ENCODE data around the gene ADCY10.
"Not testable (repeated sequence)": the region's sequence is repeated elsewhere in the genome, so short reads cannot be mapped to it uniquely, and the experiment has no call there.

ADCY10 gene

DNA sequence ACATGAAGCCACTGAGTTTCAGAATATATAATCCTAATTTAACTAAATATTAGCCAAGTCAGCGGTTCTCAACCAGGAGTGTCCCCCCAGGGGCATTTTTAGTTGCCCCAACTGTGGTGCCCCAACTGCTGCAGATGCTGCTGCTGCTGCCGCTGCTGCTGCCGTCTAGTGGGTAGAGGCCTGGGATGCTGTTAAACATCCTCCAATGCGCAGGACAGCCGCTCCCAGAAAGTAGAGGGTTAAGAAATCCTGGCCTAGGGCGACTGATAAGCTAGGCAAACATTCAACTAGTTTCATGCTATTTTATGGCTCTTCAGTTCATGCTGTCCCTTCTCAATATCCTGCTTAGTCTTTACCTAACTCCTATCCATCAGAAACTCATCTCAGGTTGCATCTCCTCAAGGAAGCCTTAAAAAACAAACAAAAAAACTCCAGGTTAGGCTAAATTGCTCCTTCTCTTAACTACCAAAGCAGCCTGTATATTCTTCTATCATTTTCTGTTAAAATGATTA, 12.6 kb upstream of the ADCY10 start:
- no peak for DNase-seq

DNA sequence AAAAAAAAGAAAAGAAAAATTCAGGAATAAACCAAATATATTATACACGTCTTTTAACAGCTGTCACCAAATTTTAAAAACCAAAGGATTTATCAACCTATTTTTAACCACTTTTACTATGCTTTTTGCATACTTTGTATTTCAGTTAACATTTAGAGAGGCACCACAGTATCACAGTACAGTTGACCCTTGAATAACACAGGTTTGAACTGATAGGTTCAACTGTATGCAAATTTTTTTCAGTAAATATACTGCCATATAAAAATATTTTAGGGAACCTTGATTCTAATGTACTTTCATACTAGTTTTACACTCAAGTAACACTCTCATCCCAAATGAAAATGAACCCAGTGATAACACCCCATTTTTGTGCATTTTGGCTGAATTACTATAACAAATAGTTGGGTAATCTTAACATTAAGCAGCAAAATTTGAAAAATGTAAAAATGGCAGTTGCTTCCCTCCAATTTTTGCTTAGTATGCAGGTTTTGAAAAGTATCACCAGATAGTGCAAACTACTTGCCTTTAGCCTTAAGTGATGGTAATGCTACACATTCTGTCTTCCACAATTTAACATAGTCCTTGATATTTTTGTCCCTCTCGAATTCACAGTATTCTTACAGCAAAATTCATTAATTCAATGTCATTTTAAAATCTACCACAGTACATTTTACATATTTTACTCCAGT, 10.8 kb upstream of the ADCY10 start:
- DNase-seq, result no peak

DNA sequence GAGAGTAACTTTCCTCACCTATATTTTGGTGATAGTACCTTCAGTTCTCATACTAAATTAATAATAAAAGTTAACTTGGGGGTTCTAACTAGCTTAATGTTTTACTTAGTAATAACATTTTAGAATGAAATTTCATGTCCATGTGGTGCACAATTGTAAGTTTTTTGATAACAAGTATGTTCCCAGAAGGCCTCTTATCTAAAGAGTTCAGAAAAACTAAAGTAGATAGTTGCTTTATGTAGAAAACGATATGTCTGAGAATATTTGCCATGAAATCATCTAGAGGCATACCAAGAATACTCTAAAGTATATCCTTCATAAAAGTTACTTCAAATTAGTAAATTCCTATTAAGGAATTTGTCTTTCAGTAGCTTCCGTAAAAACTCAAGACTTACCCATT, 10.2 kb upstream of the ADCY10 start:
- DNase-seq, result no peak

DNA sequence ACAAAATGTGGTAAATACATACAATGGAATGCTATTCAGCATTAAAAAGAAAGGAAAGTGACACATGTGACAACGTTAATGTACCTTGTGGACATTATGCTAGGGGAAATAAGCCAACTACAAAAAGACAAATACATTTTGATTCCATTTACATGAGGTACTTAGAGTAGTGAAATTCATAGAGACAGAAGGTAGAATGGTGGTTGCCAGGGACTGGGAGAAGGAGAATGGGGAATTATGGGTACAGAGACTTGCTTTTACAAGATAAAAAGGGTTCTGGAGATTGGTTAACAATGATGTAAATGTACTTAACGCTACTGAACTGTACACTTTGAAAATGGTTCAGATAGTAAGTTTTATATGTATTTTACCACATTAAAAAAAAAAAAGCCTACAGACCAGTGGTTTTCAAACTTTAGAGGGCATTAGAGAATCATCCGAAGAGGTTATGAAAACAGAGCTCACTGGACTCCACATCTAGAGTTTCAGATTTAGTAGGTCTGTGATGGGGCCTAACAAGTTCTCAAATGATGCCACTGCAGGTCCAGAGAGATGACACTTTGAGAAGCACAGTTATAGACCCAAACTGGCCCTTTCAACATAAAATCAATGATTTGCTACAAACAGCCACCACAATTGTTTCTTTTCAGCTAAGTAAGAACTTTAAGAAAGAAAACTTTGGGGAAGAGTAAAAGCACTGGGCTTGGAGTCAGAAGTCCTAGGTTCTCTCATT, 9.6 kb upstream of the ADCY10 start:
- DNase-seq, result no peak

DNA sequence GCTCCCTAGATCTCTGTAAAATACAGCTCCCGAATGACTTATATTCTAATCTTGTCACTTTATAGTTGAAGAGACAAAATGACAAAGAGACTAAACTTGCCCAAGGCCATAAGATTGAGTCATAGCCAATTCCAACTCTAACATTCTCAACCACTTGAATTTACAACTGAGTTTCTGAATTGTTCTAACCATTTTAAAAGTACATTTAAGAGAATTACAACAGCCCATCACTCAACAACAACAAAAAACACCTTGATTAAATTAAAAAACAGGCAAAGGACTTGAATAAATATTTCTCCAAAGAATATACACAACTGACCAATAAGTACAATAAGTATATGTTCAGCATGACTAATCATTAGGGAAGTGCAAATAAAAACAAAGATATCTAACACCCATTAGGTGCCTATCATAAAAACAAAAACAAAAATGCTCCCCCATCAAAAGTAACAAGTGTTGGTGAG, 8.7 kb upstream of the ADCY10 start:
- DNase-seq, result no peak

DNA sequence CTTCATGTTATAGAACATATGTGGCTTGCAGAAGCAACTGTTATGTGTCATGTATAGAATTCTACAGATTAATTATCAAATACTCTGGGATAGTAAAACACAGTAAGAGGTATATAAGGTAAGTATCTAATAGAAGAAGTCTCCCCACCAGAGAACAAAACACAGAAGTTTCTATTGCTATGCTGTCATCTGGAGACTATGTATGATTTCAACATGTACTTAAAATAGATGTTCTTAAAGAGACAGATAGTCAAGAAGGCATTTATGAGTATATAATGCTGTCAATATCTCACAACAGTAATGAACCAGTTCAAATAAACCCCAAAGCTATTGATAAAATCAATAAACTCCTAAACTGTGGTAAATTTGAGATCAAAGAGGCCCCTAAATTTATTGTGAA, 8.1 kb upstream of the ADCY10 start:
- no peak for DNase-seq

DNA sequence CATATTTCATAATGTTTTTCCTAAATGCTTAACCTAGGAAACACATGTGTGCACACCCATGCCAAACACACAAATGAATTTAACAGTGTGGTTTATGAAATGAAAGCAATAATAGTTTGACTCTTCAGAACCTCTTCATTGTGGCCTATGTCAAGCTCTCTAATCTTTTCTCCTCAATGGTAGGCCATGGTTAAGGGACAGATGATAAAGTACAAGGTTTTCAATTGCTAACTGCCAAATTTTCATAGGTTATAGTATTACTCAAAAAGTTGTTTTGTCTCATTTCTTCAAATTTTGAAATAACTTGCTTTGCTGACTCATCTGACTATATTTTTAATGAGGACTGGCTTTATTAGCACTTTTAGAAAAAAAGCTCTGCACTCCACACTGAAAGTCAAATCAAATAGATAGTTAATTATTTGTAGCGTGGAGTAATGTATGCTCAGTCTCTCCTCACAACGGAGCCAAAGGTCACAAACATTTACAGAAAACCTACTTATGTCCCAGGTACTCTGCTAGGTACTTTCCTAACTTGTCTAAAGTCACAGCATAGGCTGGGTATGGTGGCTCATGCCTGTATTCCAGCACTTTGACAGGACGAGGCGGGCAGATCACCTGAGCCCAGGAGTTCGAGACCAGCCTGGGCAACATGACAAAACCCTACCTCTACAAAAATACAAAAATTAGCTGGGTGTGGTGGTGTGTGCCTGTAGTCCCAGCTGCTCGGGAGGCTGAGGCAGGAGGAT, 3.0 kb upstream of the ADCY10 start:
- no peak for DNase-seq

DNA sequence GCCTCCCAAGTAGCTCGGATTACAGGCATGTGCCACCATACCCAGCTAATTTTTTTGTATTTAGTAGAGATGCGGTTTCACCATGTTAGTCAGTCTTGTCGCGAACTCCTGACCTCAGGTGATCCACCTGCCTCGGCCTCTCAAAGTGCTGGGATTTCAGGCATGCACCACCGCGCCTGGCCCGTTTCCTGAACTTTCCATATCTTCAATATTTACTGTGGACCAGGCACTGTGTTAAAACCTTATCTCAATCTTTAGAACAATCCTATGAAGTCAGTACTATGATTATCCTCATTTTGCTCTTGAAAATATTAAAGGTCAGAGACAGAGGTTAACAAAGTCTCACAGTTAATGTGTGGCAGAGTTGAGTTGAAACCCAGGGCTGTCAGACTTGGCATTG, 1.6 kb upstream of the ADCY10 start:
- DNase-seq, result no peak

DNA sequence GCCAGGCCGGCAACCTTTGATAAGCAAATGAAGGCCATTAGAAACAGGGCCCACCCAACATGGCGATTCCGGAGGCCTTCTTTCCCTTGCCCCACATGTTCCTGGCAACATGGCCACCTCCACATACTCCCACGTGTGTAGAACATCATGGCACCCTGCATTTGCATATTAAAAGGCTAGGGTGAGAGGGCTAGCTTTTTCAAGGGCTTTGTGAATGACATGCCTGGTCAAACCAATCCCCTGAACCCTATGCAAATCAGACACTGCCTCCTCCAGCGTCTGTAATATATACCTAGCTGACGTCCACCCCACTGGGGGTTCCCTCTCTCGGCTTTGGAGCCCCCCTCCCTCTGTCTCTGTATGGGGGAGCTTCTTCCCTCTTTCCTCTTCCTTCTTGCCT, 1.6 kb downstream of the ADCY10 start:
- no peak for DNase-seq

DNA sequence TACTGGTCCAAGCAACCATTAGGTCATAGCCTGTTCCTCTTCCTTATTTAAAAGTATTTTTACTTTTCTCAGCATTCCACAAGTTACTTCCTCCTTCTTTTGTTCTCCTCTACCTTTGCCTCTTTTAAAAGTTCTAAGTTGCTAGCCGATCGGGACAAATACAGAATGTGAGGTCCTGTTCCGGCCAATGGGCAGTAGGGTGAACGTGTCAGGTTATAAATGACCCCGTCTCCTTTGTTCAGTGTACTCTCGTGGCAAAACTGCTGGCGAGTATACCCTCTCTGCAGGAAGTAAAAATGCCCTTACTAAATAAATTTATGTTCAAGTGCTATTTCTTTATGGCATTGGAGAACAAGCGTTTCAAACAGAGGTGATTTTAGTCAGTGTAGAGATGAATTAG, 2.5 kb downstream of the ADCY10 start:
- DNase-seq, result no peak

DNA sequence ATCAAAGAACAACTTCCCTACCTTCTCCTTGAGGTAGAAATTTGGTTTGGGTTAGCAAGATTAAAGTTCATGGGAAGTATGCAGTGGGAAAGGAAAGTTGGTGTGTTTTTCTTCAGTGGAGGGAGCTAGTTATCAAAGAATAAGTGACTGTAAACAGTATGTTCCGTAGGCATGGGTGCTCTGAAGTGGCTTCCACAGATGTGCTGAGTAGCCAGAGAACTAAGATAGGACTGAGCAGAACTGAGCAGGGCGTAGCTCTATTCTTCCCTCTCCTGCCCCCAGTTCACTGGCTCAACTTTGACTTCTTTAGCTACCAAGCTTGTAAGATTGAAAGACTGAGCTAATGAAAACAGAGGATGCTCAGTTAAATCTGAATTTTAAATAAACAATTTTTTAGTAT, 3.4 kb downstream of the ADCY10 start:
- no peak for DNase-seq

DNA sequence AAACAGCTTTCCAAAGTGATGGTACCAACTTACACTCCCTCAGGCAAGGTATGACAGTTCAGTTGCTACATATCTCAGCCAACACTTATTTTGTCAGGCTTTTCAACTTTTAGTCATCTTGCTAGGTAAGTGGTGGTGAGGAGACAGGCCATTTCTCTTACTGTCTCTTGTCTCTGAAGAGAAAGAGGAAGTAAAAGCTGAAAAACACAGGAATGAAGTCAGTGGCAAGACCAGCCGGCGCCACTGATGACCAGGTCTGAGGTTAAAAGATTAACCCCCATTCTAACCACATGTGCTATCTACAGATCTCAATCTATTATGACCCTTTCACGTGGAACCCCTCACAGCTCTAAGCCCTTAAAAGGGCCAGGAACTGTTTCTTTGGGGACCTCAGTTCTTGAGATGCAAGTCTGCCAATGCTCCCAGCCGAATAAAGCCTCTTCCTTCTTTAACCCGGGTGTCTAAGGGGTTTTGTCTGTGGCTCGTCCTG, 4.2 kb downstream of the ADCY10 start:
- DNase-seq, result no peak

DNA sequence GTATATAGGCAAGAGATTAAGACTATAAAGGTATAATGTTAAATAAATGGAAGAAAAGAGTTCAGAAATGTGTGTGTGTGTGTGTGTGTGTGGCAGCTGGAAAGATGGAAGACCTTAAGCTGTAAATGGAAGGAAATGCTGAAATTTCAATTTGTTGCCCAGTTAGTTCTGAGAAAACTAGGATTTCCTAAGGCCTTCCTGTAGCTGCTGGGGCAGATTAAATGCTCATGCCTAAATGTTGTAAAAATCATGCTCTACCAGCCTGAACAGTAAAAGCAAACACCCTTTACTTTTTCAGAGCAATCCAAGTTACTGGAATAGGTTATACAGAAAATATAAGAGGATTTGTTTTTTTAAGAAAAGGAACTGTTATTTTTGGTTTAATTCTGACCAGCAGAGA, 8.3 kb downstream of the ADCY10 start:
- DNase-seq, result no peak

DNA sequence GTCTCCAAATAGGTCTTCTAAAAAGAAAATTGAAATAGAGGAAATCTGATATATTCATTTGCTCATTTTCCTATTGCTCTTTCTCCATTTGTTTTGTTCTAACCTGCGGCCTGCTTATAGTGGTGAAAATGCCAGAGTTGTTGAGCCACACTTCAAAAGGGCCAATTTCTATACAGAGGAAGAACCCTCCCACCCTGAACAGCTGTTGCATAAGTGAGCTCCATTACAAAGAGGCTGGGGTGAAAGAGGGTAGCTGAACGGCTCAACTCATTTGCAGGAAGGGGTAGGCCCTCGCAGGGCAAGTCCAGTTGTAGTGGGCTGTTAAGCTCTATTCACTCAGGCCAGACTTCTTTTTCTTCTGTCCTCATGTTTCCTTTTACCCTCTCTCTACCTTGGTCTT, 8.8 kb downstream of the ADCY10 start:
- DNase-seq, result no peak

DNA sequence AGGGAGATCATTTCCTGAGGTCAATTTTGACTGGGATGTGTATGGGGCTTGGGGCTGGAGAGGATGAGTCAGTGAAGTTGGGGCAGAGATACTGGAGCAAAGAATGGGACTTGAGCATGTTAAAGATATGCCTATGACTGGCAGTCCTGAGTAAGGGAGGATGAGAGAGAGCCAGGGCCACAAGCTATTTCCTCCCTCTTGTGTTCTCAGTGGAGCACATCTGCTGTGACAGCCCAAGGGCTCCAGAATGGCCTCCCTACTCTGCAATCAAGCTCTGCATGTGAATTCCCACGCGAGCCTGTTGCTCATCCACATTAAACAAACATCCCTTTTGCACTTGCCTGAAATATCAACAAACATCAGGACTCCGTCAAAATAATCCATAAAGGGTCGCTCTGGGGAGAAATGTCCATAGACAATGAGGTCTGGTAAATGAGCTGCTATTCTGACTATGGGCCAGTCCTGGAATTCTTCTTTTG, 9.2 kb downstream of the ADCY10 start:
- DNase-seq, result no peak

DNA sequence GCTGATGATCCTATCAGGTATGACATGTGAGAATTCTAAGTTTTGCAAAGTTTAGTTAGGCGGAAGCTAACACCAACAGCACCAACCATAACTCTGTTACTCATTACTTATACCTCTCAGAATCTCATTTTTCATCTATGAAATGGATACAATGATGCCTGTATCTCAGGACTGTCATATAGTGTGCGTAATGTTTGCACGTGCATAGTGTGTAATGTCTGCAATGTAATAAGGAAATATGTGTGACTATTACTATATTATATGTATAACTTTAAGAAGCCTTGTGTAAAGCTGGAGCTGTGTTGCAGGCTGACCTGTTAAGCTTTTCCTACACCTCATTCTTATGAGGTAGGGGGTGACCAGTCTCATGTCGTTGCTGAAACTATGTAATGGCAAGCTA, 13.0 kb downstream of the ADCY10 start:
- no peak for DNase-seq

DNA sequence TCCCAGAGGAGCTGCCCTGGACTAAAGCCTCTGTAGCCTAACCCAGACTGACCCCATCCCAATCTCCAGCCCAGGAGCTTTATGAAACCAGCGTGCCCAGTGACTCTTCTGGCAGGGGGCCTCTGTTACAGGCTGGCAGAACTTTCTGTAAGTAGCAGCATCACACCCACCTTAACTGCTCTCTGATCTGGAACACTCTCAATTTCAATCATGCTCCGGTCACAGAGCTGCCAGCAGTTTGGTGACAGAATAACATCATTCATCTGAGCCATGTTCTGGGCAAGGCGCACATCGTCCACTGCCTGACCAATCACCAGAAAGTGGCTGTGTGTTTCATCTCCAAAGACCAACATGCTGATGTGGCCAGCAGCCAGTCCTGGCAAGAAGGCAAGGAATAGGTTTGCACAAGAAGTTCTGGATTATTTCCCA, 14.7 kb downstream of the ADCY10 start:
- no peak for DNase-seq

DNA sequence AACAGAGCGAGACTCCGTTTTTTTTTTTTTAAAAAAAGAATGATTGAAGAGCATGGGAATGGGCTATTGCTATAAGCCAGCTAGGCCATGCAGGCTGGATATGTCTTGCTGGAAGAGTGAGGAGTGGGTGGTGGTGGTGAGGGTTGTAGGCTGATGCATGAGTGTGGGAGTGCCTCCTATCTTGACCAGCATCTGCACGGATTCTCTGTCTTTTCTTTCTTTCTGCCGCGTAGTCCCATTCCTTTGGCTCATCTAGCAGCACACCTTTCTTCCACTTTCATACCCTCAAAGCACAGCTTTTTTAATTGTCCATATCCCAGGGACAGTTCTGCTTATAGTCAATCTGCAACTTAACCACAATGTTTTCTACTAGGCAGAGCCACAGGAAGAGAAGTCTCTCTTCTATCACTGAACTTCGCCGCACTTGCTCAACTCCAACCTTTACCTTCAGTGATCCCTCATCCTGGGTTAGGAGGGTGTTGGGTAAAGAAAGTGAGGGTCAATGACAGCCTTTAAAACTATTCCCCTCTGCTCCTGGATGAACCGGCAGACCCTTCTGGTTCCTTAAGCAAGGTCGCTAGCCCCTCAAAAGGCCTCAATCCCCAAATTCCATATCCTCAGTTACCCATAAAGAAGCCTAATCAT, 15.2 kb downstream of the ADCY10 start:
- no peak for DNase-seq

DNA sequence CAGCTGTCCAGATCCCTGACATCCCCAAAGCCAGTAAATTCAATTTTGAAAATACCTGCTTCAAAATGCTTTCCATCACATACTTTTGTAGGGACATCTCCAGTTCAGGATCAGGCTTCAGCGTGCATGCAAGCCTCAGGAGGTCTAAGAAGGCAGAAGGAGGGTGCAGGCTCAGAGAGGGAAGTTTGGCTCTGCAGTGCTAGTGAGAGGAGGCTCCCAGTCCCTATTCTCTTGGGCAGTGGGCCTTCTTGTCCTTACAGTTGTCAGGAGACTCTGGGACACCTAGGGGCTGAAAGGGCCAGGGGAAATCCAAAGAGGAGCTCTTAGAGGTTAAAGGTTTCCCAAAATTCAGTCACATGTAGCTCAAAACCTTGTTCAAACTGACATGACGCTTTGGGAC, 20.1 kb downstream of the ADCY10 start:
- DNase-seq, result no peak

DNA sequence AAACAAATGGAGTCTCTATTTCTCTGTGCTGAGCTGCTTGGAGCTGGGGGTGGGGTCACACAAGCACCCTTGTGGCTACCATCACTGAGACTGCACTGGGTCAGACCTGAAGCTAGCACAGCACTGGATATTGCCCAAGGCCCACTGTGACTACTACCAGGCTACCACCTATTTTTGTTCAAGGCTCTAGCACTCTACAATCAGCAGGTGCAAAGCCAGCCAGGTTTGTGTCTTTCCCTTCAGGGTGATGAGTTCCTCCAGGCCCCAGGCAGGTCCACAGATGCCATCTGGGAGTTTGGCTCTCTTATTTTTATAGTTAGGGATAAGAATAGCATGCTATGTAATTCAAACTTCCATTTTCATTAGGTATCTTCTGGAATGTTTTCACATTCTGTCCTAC, 23.5 kb downstream of the ADCY10 start:
- DNase-seq, result no peak

DNA sequence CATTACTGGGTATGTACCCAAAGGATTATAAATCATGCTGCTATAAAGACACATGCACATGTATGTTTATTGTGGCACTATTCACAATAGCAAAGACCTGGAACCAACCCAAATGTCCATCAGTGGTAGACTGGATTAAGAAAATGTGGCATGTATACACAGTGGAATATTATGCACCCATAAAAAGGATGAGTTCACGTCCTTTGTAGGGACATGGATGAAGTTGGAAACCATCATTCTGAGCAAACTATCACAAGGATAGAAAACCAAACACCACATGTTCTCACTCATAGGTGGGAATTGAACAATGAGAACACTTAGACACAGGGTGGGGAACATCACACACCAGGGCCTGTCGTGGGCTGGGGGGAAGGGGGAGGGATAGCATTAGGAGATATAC, 26.7 kb downstream of the ADCY10 start:
- not testable (repeated sequence) for DNase-seq
